OCI-LY7 (cell line): Measurements from ENCODE around the gene CAV3. TPM values are rescaled to one million over a fixed set of nuclear protein-coding genes. Genes with fewer than 3 reads are reported as not detected.

Experiments
- BruUV-seq: library from RNA; stranded (reverse); fragments of 400-500 nt; replicated peaks from 2 replicates; lab custom pipeline; 2021; lab: Mats Ljungman, UMichigan
- CTCF ChIA-PET: fragments of 300-600 bp; sonication (Branson Sonifier 250); formaldehyde crosslinking; loops from one replicate; lab custom pipeline; 2022; ENCODE audit warnings: antibody characterized with exemption; ENCODE audit not compliant: unreplicated experiment; lab: Charles Lee
- POLR2A ChIA-PET: fragments of 300-600 bp; sonication (Branson Sonifier 250); formaldehyde crosslinking; loops from one replicate; lab custom pipeline; 2022; ENCODE audit warnings: antibody characterized with exemption; lab: Charles Lee
- DNase-seq: peaks from one replicate; pipeline ENCODE4 v3.0.0-alpha.2; 2015; ENCODE audit warnings: low spot score
- H2AFZ ChIP-seq: fragments of 200-600 bp; sonication (generic), shearing (Covaris generic); 2 replicates; pipeline ENCODE4 v1.6.1; 2014; ENCODE audit warnings: mild to moderate bottlenecking, antibody characterized with exemption, low read length, moderate library complexity
- H3K27ac ChIP-seq: fragments of 200-600 bp; sonication (generic); 2 replicates; pipeline ENCODE4 v1.5.1; 2014; ENCODE audit warnings: mixed run types, low read depth, mild to moderate bottlenecking, moderate library complexity, low read length, inconsistent platforms; ENCODE audit not compliant: poor library complexity, severe bottlenecking
- H3K36me3 ChIP-seq: fragments of 200-600 bp; sonication (generic); 2 replicates; pipeline ENCODE4 v1.6.1; 2014; ENCODE audit warnings: mild to moderate bottlenecking, antibody characterized with exemption, low read length, moderate library complexity, mixed read lengths; ENCODE audit not compliant: insufficient read depth
- H3K4me1 ChIP-seq: fragments of 200-600 bp; sonication (generic); 2 replicates; pipeline ENCODE4 v1.5.1; 2014; ENCODE audit warnings: mild to moderate bottlenecking, low read length; ENCODE audit not compliant: insufficient read depth, poor library complexity, severe bottlenecking
- H3K4me2 ChIP-seq: fragments of 200-600 bp; sonication (generic); 2 replicates; pipeline ENCODE4 v1.6.1; 2014; ENCODE audit warnings: mild to moderate bottlenecking, low read length
- H3K4me3 ChIP-seq: fragments of 200-600 bp; sonication (generic); 2 replicates; pipeline ENCODE4 v1.5.1; 2014; ENCODE audit warnings: mild to moderate bottlenecking, low read depth, low read length; ENCODE audit not compliant: poor library complexity, severe bottlenecking
- H3K79me2 ChIP-seq: fragments of 200-600 bp; sonication (generic); 2 replicates; pipeline ENCODE4 v1.6.1; 2016; ENCODE audit warnings: low read depth, mild to moderate bottlenecking, low read length, moderate library complexity, mixed read lengths; ENCODE audit not compliant: insufficient read depth
- H3K9me2 ChIP-seq: fragments of 200-600 bp; sonication (generic); 2 replicates; pipeline ENCODE4 v1.6.1; 2016; ENCODE audit warnings: mild to moderate bottlenecking, low read length, mixed read lengths; ENCODE audit not compliant: insufficient read depth
- H3K9me3 ChIP-seq: fragments of 200-600 bp; sonication (generic); 2 replicates; pipeline ENCODE4 v1.6.1; 2014; ENCODE audit warnings: mild to moderate bottlenecking, mixed run types, low read length, mixed read lengths
- H4K20me1 ChIP-seq: fragments of 200-600 bp; sonication (generic); 2 replicates; pipeline ENCODE4 v1.6.1; 2014; ENCODE audit warnings: mild to moderate bottlenecking, antibody characterized with exemption, low read length, moderate library complexity, mixed read lengths; ENCODE audit not compliant: insufficient read depth
- EZH2phosphoT487 ChIP-seq: fragments of 200-600 bp; sonication (generic); IDR thresholded peaks from 2 replicates; pipeline ENCODE4 v1.6.1; 2018; ENCODE audit warnings: low read depth, borderline replicate concordance, mild to moderate bottlenecking, mixed run types, antibody characterized with exemption, low read length, moderate library complexity, mixed read lengths
- intact Hi-C: fragments of 100-400 bp; cut with micrococcal nuclease; formaldehyde crosslinking; loops from one replicate; pipeline ENCODE4 v1.10.0; 2022; ENCODE audit not compliant: unreplicated experiment
- total RNA-seq, 2 experiments: library from RNA; depleted of rRNA in 1 of 2; stranded (reverse); fragments of >200 nt in 1 of 2; shearing (Covaris generic) in 1 of 2; gene quantifications; 2 replicates each; pipeline ENCODE4 v1.2.3, GENCODE V29; 2014 to 2022
- TF ChIP-seq, protein P1 (sequence below): fragments of 200-600 bp; sonication (generic); conservative IDR thresholded peaks from 2 replicates; pipeline ENCODE4 v1.5.1; 2014; ENCODE audit warnings: mild to moderate bottlenecking, antibody characterized with exemption, low read length, moderate library complexity, mixed read lengths

CAV3 gene
- total RNA-seq, 2 experiments from 2014 or later: not detected

DNA sequence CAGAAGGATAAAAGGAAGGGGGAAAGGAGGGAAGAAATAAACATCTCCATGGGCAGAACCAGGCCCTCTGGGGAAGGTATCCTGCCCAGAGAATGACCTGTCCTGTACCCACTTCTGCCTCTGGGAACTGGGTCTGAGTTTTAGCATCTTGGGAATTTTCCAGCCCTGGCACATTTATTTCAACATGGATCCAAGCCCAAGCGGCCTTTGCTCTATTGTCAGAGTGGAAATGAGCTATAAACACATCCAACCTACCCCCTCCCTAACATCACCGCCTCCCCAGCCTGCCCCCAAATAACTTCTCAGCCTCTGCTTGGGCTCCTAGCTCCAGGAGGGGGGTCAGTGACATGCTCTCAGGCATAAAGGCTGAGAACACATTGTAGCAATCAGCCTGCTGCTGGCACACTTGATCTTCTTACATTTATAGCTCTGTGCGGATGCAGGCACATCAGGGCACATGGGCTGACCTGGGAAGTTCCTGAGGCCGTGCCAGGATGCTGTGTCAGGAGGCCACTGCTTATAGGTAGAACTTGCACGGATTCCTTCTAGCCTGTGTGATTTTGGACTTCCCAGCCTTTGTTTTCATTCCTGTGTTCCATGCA, 40.4 kb downstream of the CAV3 start:
- CTCF ChIA-PET: no interaction called here
- no peak overlapping the region for H3K4me3 ChIP-seq
- intact Hi-C loops: no loop called here

DNA sequence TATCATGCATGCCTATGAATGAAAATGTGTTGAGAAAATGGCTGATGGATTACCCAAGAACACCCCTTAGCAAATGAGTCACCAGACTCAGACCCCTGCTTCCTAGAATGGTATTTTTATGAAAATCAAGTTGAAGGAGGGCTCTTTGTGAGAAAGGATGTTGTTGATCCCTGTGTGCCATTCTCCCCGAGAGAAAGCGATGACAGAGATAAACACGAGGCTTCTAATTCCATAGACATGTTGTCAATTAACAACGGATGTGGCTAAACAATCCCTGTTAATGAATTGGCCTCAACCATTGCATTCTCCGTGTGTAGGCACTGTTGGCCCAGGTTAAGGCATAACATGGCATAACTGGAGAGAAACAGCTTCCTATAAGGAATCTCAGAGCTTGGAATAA, 41.6 kb downstream of the CAV3 start:
- no peak for DNase-seq
- H3K4me1 ChIP-seq: peaks cover 8% of the 10 kb centered on the region
- no peak overlapping the region for H3K4me3 ChIP-seq
- H3K4me2 ChIP-seq: no peak overlapping the region
- BruUV-seq: no TSS peak
- no peaks in the 10 kb centered on the region for H4K20me1 ChIP-seq
- ChIA-PET POLR2A (no interaction called here), CTCF (no interaction called here)
- H3K36me3 ChIP-seq: no peaks in the 10 kb centered on the region
- no peaks in the 10 kb centered on the region for H3K9me3 ChIP-seq
- no peak overlapping the region for H3K27ac ChIP-seq
- intact Hi-C loops: no loop called here
- TF ChIP-seq, protein P1, sequence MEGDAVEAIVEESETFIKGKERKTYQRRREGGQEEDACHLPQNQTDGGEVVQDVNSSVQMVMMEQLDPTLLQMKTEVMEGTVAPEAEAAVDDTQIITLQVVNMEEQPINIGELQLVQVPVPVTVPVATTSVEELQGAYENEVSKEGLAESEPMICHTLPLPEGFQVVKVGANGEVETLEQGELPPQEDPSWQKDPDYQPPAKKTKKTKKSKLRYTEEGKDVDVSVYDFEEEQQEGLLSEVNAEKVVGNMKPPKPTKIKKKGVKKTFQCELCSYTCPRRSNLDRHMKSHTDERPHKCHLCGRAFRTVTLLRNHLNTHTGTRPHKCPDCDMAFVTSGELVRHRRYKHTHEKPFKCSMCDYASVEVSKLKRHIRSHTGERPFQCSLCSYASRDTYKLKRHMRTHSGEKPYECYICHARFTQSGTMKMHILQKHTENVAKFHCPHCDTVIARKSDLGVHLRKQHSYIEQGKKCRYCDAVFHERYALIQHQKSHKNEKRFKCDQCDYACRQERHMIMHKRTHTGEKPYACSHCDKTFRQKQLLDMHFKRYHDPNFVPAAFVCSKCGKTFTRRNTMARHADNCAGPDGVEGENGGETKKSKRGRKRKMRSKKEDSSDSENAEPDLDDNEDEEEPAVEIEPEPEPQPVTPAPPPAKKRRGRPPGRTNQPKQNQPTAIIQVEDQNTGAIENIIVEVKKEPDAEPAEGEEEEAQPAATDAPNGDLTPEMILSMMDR: no peak
- TF ChIP-seq EZH2phosphoT487: no peak
- no peaks in the 10 kb centered on the region for H3K79me2 ChIP-seq
- H2AFZ ChIP-seq: no peak overlapping the region
- H3K9me2 ChIP-seq: no peaks in the 10 kb centered on the region

More for the DNA sequence above, 40.4 kb downstream of the CAV3 start:
- POLR2A ChIA-PET: no interaction called here
- no TSS peak for BruUV-seq
- no peak overlapping the region for H3K4me2 ChIP-seq
- H3K4me1 ChIP-seq: peaks cover 8% of the 10 kb centered on the region
- H3K36me3 ChIP-seq: no peaks in the 10 kb centered on the region
- H3K27ac ChIP-seq: no peak overlapping the region
- no peaks in the 10 kb centered on the region for H4K20me1 ChIP-seq
- no peaks in the 10 kb centered on the region for H3K9me2 ChIP-seq
- no peak for TF ChIP-seq EZH2phosphoT487
- TF ChIP-seq, protein P1: no peak
- no peak overlapping the region for H2AFZ ChIP-seq
- H3K9me3 ChIP-seq: no peaks in the 10 kb centered on the region
- no peak for DNase-seq
- no peaks in the 10 kb centered on the region for H3K79me2 ChIP-seq

DNA sequence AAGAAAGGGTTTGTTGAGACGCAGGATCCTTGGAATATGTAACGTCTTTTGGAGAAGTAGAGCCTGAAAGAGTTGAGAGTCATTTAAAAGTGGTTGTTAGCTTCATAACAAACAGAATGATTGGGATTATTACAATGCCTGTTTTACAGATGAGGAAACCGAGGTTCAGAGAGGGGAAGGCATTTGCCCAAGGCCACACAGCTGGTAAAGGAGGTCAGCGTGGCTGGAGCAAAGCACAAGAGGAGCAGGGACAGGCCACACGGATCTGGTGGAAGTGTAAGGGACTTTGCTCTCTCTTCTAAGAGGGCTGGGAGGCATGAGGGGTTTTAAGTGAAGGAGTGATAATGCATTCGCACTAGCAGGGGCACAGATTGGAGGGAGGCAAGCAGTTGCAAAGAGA, 42.0 kb downstream of the CAV3 start:
- Histone ChIP-seq H3K36me3 (no peaks in the 10 kb centered on the region), H3K4me1 (peaks cover 8% of the 10 kb centered on the region), H3K9me2 (no peaks in the 10 kb centered on the region), H3K27ac (no peak overlapping the region), H4K20me1 (no peaks in the 10 kb centered on the region), H3K79me2 (no peaks in the 10 kb centered on the region), H3K4me3 (no peak overlapping the region), H2AFZ (no peak overlapping the region), H3K9me3 (no peaks in the 10 kb centered on the region), H3K4me2 (no peak overlapping the region)
- TF ChIP-seq EZH2phosphoT487: no peak
- TF ChIP-seq, protein P1: no peak
- BruUV-seq: no TSS peak
- no peak for DNase-seq
- ChIA-PET POLR2A (no interaction called here), CTCF (no interaction called here)
- intact Hi-C loops: no loop called here
